HG02642 (cell line): ENCODE measurements around the gene ZEB2.

ENCODE experiments used
- ATAC-seq: cut with Tn5 transposase; IDR thresholded peaks from one replicate; pipeline ENCODE4 v1.9.1; 2021; ENCODE audit warnings: mild to moderate bottlenecking; ENCODE audit not compliant: unreplicated experiment, poor library complexity

Gene ZEB2

DNA sequence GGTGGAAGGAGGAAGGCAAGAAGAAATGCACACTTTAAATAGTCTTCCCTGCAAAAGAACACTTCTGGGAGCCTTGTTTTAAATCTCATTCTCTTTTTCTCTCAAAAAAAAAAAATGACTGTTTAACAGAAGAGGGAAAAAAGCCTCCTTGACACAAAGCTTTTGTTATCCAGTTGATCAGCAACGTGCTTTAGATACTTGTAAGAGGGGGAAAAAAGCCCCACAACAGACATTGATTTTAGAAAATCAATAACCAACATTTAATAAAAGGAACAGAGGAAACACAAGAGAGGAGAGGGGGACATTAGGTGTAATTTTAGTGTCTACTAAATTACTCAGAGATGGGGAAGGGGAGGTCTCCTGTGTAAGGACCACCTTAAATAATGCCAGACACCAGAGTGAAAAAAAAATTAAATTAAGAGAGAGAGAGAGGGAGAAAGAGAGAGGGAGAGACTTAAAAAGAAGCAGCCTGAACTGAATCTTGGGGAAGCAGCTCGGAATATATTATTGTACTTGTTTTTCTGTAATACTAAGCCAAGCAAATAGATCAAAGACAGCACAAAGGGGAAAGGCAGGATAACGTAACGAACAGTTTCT lies 4.7 kb downstream of the ZEB2 start:
- ATAC-seq, result no peak

DNA sequence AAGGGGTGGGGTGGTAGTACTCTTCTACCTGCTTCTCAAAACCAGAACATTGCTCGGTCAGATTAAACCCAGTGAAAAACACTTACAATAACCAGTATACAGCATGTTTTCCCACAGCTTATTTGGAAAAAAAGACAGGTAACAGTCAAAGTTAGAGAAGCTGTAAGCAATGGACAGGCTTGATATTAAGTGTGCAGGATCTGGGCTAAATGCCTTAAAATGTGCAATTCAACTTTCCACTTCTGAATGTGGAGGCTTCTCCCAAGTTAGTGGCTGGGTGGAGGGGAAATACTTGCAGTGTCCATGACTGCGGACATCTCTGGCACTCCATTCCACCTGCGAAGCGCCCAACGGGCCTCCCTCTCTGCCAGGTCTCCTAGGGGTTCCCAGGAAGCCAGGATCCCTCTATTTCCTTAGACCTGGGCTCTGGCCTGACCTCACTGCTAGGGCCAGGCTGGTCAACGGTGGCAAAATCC lies 5.3 kb downstream of the ZEB2 start:
- ATAC-seq, result no peak

DNA sequence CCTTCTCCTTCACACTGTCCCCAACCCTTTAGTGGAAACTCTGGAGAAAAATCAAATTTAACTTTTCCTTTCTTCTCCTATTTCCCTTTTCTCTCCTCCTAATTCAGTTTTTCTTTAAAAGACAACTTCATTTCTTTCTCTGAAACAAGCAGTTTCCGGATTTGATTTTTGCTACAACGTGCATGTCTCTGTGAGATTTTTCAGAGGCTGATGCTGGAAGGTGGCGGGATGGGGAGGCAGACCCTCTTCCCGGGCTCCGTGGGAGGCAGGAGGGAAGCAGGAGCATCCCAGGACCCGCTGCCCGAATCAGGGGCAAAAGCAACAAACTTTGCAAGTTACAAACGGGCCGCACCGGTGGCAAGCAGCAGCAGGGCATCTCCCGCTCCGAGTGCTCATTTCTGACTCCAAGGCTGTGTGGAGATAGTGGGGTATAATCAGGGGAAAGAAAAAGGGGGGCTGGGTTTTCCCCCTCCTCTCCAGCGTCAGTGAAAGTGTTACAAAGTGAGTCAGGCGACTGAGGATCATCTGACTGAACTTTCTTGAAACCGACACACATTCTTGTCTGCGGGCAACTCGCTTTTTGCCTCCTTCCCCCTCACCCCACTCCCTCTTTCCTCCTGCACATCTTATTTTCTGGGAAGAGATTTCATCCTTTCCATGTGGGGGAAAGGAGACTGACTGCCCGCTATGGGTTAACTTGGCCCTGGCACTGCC lies 6.4 kb downstream of the ZEB2 start:
- ATAC-seq, result no peak

DNA sequence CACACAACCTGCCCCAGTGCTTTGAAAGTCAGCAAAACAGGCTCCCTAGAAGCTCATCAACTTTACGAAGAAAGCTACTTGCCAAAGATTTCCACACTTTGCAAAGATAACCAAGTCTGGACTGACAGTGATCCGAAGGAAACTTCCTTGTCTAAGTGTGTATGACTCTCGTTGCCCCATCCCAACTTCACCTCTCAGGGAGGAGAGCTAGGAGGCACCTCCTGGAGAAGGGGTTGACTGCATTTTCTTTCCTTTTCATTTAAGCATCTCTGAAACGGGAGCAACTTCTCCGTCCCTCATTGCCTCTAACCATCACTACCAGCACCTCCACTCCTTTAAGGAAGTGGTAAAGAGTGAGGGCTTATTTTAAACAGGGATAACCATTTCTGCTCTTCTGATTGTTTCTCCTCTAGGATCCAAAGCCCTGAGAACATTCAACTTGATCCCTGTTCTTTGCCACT lies 7.0 kb downstream of the ZEB2 start:
- ATAC-seq, result no peak

DNA sequence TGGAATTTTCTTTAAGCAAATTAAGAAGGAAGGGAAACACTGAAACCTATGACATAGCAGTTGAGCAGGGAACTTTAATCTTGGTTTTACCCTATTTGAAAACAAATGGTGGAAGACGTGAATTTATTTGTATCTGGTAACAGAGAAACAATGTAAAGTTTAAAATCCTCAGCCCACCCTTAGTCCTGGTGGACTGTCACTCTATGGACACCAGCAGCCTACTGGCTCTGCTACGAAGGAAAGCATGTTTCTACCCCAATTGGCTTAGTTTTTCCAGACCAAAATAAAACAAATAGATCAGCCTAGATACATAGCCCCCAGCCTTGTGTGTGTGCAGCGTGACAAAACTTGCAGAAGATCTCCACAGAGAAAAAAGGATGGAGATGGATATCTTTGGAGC lies 7.4 kb downstream of the ZEB2 start:
- ATAC-seq, result no peak

DNA sequence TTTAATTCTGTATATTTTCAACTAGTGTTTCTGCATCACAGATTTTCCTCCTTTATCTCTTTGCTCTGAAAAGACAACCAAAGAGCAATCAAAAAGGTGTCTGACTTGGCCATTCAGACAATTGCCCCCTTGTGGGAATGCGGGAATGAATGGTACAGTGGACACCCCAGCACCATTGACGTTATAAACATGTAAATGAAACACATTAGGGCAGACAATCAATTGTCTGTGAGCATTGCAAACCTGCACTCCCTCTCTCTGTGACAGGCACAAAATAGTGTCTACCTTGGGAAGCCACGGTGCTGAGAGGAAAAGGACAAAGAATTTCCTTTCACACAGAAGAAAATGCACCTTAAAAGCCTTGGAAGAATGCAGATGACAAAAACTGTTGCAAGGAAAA lies 8.0 kb downstream of the ZEB2 start:
- ATAC-seq, result no peak

DNA sequence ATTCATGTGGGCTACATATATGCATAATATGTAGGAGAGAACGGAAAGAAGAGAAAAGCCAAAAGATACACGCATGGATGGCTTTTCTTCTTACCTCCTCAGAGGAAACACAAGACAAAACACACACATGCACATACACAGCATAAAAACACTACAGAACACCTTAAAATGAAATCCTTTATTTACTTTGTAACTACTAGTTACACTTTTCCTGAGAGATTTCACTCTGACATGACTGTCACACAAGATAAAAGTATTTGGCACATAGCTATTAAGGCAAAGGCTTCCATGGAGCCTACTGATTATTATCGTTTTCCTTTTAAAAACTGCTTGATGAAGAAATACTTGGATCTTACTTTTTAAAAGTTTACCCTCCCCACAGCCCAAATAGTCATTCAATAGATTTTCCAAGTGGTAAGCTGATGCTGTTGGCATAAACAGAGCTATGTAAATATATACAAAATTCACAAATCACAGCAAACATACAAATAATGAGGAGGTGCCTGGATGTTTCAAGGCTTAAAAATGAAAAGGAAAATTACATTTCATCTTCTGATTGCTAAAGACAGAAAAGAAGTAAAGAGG lies 8.6 kb downstream of the ZEB2 start:
- no peak for ATAC-seq

DNA sequence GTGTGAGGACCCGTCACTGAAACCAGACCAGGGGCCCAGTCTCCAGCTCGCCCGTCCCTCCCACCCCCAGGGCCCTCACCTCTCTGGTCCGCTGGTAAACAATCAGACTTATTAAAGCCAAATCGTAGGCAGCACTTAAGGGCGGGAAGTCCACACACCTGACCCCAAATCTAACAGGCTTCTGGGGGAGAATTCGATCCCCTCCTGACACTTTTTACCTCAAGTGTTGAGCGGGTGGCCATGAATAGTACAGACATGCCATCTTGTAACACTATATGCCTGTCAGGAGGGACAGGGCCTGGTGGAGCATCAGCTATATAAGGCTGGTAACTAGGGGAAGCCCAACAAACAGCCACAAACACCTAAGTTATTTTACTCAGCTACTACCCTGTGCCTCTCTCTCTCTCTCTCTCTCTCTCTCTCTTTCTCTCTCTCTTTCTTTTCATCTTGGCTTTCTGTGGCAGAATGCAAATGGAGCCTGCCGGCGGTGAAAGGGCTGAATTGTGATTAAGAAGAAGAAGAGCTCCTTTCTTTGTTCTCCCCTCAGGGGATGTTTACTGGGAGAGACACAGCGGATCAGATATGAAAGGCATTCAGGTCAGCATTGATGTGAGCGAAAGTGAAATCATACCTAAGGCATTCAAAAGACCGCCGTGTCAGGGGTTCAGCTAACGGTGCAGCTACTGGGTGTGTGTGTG lies 9.5 kb downstream of the ZEB2 start:
- ATAC-seq, result peak; percentile 74

DNA sequence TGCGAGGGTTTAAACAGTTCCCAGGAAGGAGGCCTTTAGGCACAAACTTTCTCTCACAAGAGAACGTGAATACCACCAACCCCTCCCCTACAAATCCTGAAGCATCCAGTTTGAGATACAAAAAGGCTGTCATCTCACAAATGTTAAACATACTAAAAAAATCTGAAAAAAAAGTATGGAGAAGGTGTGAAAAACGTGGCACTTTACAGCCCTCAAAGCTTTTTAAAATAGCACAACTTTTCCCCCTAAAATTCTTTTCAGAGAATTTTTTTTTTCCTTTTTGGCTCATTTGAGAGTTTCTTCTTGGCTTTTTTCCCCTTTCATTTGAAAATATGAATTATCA lies 10.1 kb downstream of the ZEB2 start:
- ATAC-seq, result no peak

DNA sequence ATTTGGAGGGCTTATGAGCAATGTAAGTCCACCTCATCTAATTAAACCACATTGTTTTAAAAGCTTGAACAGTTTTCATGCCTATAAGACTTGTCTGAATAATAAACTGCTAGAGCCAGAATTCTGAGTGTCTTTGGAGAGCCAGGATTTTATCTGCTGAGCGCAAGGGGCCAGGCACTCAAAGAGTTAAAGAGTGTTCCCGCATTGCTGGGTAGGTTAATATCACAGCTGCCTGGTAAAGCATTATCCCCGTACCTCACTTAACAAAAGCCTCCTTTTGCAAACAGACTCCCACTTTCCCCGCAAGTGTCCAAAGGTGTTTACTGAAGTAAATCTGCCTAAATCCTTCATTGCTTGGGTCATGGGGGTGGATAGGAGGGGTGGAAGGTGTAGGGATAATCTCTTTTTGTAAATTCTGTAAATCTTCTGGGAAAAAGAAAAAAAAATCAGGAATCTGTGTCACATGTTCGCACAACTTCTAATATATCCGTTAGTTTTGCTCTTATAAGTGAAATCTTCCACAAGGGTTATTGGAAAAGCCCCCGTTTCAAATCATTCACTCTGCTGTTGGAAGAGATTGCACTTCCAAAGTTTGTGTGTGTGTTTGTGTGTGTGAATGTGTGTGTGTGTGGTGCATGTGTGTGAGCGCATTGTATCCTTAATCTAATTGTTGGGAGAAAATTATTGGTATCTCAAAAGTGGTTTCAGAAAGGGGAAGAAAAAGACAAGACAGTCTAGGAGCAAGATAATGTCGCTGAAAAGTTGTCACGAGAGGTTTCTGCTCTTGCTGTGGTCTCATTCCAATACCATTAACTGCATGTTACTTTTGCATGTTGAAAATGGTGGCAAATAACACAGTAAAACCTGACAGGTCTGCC lies 10.7 kb downstream of the ZEB2 start:
- ATAC-seq, result no peak

DNA sequence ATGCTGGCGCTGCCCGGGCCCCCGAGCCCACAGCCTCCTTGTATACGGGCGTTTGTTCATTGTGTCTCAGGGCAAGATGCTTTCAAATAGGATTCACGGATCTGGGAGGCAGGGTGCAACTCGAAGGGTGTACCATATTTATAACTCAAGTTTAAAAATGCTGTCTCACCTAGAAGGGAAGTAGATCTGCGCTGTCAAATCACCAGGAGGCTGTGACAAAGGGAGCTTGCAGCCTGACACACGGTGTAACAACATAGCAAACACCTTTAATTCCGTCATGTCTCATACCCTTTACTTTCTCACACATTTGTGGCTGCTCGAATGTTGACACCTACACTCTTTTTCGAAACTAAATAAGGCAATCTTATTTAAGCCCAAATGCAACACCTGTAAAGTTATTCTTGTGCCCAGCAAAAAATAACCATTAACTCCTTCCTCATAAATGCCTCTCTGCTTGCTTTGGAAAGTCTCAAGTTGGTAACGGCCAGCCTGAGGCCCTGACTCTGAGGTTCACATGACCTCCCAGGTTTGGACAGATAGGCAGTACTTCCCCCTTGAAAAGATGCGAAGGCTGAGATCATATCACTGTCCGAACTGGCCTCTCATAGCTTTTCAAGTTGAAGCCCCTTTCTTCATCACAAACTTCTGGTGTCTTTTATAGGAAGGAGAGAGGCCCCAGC lies 11.6 kb downstream of the ZEB2 start:
- ATAC-seq, result no peak

DNA sequence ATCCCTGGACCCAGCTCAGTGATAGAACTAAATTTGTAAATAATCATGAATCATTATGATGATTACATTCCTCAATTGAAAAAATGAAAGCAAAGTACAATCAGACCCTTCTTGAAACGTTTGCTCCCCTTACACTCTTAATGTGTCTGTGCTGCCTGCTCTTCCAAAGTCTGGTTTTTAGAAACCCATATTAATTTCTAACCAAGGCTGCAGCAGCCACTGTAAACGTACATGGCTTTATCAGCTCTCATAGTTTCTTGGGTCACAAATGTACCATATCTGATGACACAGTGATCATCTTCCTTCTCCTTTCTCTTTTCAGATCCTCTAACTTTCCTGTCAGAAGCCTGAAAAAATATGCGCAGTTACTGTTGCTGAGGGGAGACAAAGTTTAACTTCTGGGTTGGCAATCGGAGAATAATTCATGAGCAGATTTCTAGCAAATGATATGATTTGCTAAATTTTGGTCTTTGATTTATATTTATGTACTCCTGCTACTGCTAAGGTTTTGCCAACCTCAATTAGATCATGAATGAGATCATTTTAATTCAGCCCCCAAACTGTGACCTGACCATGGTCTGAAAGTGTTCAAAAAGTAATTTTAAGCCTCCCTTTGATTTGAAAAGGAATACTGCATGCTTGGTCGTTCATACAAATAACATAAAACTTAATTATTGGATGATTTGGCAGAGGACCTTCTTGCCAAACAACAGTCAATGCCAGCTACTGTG lies 12.3 kb downstream of the ZEB2 start:
- ATAC-seq, result no peak

DNA sequence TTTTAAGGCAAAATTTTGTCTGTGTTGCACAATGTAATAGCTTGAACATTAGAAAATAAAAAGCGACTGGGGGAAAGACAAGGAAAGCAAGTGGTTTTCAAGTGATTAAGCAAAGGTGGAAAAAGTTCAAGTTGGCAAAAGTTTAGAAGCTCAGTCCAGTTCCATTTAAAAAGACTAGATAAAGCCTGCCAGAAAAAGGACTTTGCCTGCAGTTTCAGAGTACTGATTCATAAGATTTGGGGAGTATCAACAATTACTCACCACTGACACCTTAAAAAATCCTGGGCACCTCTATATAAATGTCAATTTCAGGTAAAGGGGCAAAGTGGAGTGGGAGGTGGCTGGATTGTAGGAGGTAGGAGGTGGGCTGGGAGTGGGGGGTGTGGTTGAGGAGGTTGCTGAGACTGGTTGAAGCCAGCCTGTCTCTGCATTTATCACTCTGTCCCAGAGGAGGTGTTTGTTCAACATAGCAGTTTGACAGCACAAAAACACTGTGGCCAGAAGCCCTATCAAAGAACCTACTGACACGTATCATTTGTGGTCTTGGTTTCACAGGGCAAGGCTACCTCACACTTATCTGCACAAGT lies 14.6 kb downstream of the ZEB2 start:
- no peak for ATAC-seq

DNA sequence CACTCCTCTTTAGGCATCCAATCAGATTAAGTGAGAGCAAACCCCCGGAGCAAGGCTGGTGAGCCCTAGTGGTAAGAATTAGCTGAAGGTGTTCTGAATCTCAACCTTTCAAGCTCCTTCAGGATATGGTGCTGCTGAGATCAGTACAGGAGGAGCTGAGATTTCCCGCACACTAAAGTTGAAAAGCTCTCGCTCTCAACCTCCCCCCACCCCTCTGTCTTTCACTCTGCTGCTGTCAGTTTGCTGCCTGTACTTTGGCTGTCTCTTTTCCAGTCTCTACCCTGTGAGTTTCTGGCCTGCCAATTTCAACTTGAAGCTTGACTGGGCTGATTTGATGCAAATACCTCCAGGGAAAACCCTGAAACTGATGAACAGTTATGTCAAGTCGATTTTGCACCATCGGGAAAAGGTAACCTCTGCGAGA lies 15.7 kb downstream of the ZEB2 start:
- ATAC-seq, result no peak

DNA sequence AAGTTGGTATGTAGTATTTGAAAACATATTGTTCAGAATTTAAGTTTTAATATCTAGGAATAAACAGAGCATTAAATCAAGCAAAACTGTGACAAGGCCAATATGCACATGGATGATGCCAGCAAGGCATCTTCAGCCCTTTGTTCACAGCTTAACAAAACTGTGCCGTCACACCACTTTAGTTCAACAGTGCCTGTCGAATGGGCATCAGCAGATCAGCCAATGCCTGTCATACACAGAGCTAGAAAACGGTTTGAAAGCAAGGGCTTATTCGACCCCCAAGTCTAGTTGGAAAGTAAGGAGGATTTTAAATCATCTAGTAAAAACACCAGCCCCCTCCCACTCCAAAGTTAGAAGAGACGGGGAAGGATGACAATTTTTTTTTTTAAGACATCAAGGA lies 16.7 kb downstream of the ZEB2 start:
- no peak for ATAC-seq

DNA sequence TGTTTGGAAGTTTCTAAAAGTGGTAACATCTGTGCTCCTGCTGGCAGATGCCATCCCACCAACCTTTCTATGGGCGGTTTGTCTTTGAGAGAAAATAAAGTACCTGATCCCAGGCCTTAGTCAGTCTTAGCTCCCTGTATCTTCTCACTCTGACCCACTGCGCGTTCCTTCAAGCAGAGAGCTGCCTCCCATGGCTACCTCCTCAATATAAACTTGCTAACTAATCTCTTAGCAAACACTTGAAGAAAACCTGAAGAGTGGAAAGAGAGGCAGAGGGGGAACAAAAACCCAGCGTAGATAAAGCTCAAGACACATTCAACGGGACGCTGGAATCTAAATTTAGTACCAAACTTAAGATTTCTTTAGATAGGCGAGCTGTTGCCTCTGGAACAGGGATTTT lies 17.6 kb downstream of the ZEB2 start:
- ATAC-seq, result no peak

DNA sequence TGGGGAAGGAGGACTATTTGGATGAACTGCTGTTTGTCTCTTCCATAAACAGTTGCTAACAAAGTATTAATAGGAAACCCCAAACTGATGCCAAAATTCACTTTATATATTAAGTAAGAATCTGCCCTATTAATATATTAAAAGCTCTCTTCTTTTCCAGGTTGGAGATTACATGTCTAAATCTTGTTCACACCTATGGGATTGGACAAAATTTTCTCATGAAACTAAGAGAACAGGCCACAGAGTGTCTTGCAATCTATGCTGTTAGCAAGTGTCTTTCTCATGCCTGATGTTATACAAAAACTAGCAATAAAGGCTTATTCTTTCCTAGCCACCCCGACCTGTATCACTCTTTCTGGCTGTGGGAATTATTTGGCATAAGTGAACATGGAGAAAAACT lies 18.3 kb downstream of the ZEB2 start:
- no peak for ATAC-seq

DNA sequence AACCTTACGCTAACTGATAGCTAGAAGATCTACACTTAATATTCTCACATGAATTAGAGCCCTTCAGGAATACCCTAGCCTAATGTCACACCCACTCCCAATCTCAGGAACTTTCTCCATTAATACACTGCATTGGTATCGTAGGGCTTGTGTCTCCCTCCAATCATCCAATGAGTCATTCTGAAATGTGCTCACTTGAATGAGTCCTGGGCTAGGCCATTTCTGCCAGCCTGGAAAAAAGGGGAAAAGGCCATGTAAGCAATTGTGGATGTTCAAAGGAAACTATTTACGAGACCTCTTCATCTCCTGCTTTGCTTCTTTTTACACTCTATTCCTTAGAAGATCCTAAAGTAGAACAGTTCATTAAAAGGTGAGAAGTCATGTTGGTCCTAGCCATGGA lies 18.8 kb downstream of the ZEB2 start:
- ATAC-seq, result no peak

DNA sequence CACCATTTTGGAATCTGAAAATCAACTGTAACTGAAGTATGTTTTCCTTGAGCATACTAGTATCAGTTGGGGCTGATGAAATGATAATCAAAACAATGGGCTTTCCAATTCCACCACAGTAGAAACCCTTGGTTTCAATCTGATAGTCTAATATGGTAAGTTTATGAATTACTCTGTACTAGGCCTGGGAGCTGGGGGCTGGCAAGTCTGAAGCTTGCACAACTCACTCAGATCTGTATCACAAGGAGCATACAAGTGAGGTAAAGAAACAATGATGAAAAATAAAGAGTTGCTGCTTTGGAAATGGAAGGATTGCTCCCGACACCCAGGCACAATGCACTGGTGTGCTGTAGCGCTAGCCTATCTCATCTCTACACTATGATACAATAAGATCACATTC lies 19.4 kb downstream of the ZEB2 start:
- ATAC-seq, result no peak
